ENCODE measurements around the gene RETREG1.

Gene RETREG1

DNA sequence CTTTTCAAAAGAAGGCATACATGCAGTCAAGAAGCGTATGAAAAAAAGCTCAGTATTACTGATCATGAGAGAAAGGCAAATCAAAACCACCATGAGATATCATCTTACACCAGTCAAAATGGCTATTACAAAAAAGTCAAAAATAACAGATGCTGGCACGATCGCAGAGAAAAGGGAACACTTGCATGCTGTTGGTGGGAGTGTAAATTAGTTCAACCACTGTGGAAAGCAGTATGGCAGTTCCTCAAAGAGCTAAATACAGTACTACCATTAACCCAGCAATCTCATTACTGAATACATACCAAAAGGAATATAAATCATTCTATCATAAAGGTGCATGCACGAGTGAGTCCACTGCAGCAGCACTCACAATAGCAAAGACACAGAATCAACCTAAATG, 24.5 kb downstream of the RETREG1 start:
- H3K4me3 ChIP-seq (ENCODE audit: low read depth in 1 of 2, low read length in 2 of 2) = no peak overlapping the region
- ATAC-seq (ENCODE audit: insufficient read depth, low read depth) = no peak
- H3K27me3 ChIP-seq (ENCODE audit: insufficient read depth, low read length, poor library complexity) = no peaks in the 10 kb centered on the region
- TF ChIP-seq CTCF (IDR thresholded peaks at IDR 0.05; ENCODE audit: borderline replicate concordance, extremely low read depth, low read length, poor library complexity, severe bottlenecking) = no peak
- no peaks in the 10 kb centered on the region for H4K20me1 ChIP-seq (ENCODE audit: insufficient read depth, low read length)
- no peaks in the 10 kb centered on the region for H3K4me1 ChIP-seq (ENCODE audit: insufficient read depth, low read length)
- H3K79me2 ChIP-seq (ENCODE audit: insufficient read depth, low read length) = no peaks in the 10 kb centered on the region
- H3K36me3 ChIP-seq (ENCODE audit: insufficient read depth, low read length) = no peaks in the 10 kb centered on the region
- no peak overlapping the region for H3K4me2 ChIP-seq (ENCODE audit: insufficient read depth, low read length)
- DNase-seq = no peak
- H3K27ac ChIP-seq (ENCODE audit: low read length) = no peak overlapping the region
- H2AFZ ChIP-seq (ENCODE audit: low read depth, low read length) = no peak overlapping the region
- no peak overlapping the region for H3K9ac ChIP-seq (ENCODE audit: low read depth, low read length)
- H3K9me3 ChIP-seq (ENCODE audit: insufficient read depth, low read length, severe bottlenecking) = no peaks in the 10 kb centered on the region

DNA sequence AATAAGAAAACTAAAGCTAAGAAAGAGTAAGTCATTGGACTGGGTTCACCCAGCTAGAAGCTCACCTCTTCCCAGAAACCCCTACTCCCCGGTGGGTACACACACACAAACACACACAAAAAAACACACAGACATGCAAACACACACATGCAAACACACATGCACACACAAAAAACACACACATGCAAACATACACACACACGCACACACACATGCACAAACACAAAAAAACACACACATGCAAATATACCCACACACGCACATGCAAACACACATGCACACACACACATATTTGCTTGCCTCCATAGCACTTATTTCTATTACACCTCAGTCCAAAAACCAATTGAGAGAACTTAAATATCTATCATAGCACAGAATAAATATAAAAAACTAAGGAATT, 26.1 kb downstream of the RETREG1 start:
- no peak overlapping the region for H3K9ac ChIP-seq (ENCODE audit: low read depth, low read length)
- H3K9me3 ChIP-seq (ENCODE audit: insufficient read depth, low read length, severe bottlenecking) = no peaks in the 10 kb centered on the region
- H3K4me2 ChIP-seq (ENCODE audit: insufficient read depth, low read length) = no peak overlapping the region
- H3K4me1 ChIP-seq (ENCODE audit: insufficient read depth, low read length) = no peaks in the 10 kb centered on the region
- TF ChIP-seq CTCF (IDR thresholded peaks at IDR 0.05; ENCODE audit: borderline replicate concordance, extremely low read depth, low read length, poor library complexity, severe bottlenecking) (no peak), EZH2 (IDR thresholded peaks at IDR 0.05; ENCODE audit: borderline replicate concordance, low read depth, low read length, severe bottlenecking) (no peak)
- H3K4me3 ChIP-seq (ENCODE audit: low read depth in 1 of 2, low read length in 2 of 2) = no peak overlapping the region
- ATAC-seq (ENCODE audit: insufficient read depth, low read depth) (no peak), DNase-seq (no peak)
- no peaks in the 10 kb centered on the region for H3K36me3 ChIP-seq (ENCODE audit: insufficient read depth, low read length)
- no peak overlapping the region for H2AFZ ChIP-seq (ENCODE audit: low read depth, low read length)
- H4K20me1 ChIP-seq (ENCODE audit: insufficient read depth, low read length) = no peaks in the 10 kb centered on the region
- no peaks in the 10 kb centered on the region for H3K79me2 ChIP-seq (ENCODE audit: insufficient read depth, low read length)
- no peaks in the 10 kb centered on the region for H3K27me3 ChIP-seq (ENCODE audit: insufficient read depth, low read length, poor library complexity)
- H3K27ac ChIP-seq (ENCODE audit: low read length) = no peak overlapping the region

- Histone ChIP-seq H3K4me3 (ENCODE audit: low read depth in 1 of 2, low read length in 2 of 2) (no peak overlapping the region), H4K20me1 (ENCODE audit: insufficient read depth, low read length) (no peaks in the 10 kb centered on the region), H3K36me3 (ENCODE audit: insufficient read depth, low read length) (no peaks in the 10 kb centered on the region), H3K27ac (ENCODE audit: low read length) (no peak overlapping the region), H3K4me2 (ENCODE audit: insufficient read depth, low read length) (no peak overlapping the region), H2AFZ (ENCODE audit: low read depth, low read length) (no peak overlapping the region), H3K79me2 (ENCODE audit: insufficient read depth, low read length) (no peaks in the 10 kb centered on the region), H3K4me1 (ENCODE audit: insufficient read depth, low read length) (no peaks in the 10 kb centered on the region), H3K9me3 (ENCODE audit: insufficient read depth, low read length, severe bottlenecking) (no peaks in the 10 kb centered on the region), H3K9ac (ENCODE audit: low read depth, low read length) (no peak overlapping the region), H3K27me3 (ENCODE audit: insufficient read depth, low read length, poor library complexity) (no peaks in the 10 kb centered on the region)
- TF ChIP-seq EZH2 (IDR thresholded peaks at IDR 0.05; ENCODE audit: borderline replicate concordance, low read depth, low read length, severe bottlenecking) (no peak), CTCF (IDR thresholded peaks at IDR 0.05; ENCODE audit: borderline replicate concordance, extremely low read depth, low read length, poor library complexity, severe bottlenecking) (no peak)
- no peak for DNase-seq
- ATAC-seq (ENCODE audit: insufficient read depth, low read depth) = no peak
Measured at GRCh38 chr5:16589658-16590057, 27.1 kb downstream of the RETREG1 start.
